Small intestine (tissue), 7 donors: Measurements from ENCODE around the gene RAVER2. TPM values are rescaled to one million over a fixed set of nuclear protein-coding genes. Genes with fewer than 3 reads are reported as not detected.
"Not testable (repeated sequence)": the region's sequence is repeated elsewhere in the genome, so short reads cannot be mapped to it uniquely, and the experiment has no call there.

Experiments
- DNase-seq, 2 donors: peaks; one replicate each; pipeline versions ENCODE4 v3.0.0 to v3.0.0-alpha.2; 2013
- FAIRE-seq: peaks from 2 replicates; lab custom pipeline; 2012; peaks lifted over from hg19 to GRCh38; lab: Jason Lieb, UNC
- H3K27ac ChIP-seq, 3 donors: one replicate each; pipeline ENCODE4 v1.5.1; 2013; ENCODE audit warnings: low read length in 2 of 3, mild to moderate bottlenecking in 2 of 3, control low read depth in 1 of 3, inconsistent platforms in 1 of 3, low read depth in 1 of 3, moderate library complexity in 1 of 3
- H3K27me3 ChIP-seq, 3 donors: one replicate each; pipeline ENCODE4 v1.6.1; 2013; ENCODE audit warnings: low read length in 3 of 3, inconsistent platforms in 1 of 3; ENCODE audit not compliant: control insufficient read depth in 3 of 3, insufficient read depth in 3 of 3
- H3K36me3 ChIP-seq, 3 donors: one replicate each; pipeline ENCODE4 v1.6.1; 2013; ENCODE audit warnings: low read length in 3 of 3, inconsistent platforms in 1 of 3, low read depth in 1 of 3, mild to moderate bottlenecking in 1 of 3, moderate library complexity in 1 of 3; ENCODE audit not compliant: control insufficient read depth in 3 of 3, insufficient read depth in 2 of 3
- H3K4me1 ChIP-seq, 3 donors: one replicate each; pipeline ENCODE4 v1.6.1; 2013; ENCODE audit warnings: low read length in 2 of 3, inconsistent platforms in 1 of 3, low read depth in 1 of 3, mild to moderate bottlenecking in 1 of 3, moderate library complexity in 1 of 3; ENCODE audit not compliant: control insufficient read depth in 3 of 3, insufficient read depth in 2 of 3
- H3K4me3 ChIP-seq, 3 donors: one replicate each; pipeline ENCODE4 v1.5.1; 2013; ENCODE audit warnings: low read length in 3 of 3, control low read depth in 1 of 3, inconsistent platforms in 1 of 3, low read depth in 1 of 3, mild to moderate bottlenecking in 1 of 3, moderate library complexity in 1 of 3
- H3K9me3 ChIP-seq, 2 donors: one replicate each; pipeline ENCODE4 v1.6.1; 2013; ENCODE audit warnings: low read depth in 1 of 2, low read length in 1 of 2; ENCODE audit not compliant: control insufficient read depth in 2 of 2, insufficient read depth in 1 of 2
- WGBS, 3 donors: extraction: QIAGEN DNeasy Blood & Tissue Kit; methylation state at CpG; one replicate each; pipeline ENCODE4 v1.1.7; 2013; 5-methylcytosine and 5-hydroxymethylcytosine counted together
- polyA plus RNA-seq, 4 donors: library from polyadenylated mRNA; stranded (reverse) in 3 of 4; unstranded in 1 of 4; fragments of 200-250 nt in 3 of 4; fragments of 120-200 nt in 1 of 4; gene quantifications; one replicate each; pipeline versions ENCODE4 v1.2.1 to v1.2.3, GENCODE V29; 2013
- donor health status: healthy with polysubstance abuse.
- donor health status: control.
- donor health status: control.
- donor health status: Bipolar disorder and iron deficiency.
- donor health status: healthy.

Gene RAVER2
- polyA plus RNA-seq, 4 donors: 15.3 to 45.4 (median 30.8) TPM

DNA sequence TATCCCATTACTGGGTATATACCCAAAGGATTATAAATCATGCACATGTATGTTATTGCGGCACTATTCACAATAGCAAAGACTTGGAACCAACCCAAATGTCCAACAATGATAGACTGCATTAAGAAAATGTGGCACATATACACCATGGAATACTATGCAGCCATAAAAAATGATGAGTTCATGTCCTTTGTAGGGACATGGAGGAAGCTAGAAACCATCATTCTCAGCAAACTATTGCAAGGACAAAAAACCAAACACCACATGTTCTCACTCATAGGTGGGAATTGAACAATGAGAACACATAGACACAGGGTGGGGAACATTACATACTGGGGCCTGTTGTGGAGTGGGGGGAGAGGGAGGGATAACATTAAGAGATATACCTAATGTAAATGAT is 4.2 kb upstream of the RAVER2 start:
- H3K36me3 ChIP-seq, FAIRE-seq, H3K27ac ChIP-seq, DNase-seq, H3K4me3 ChIP-seq, H3K9me3 ChIP-seq, H3K4me1 ChIP-seq, H3K27me3 ChIP-seq: not testable (repeated sequence)
- 93 to 97% (median 96%) methylated on average over 1 of the region's 1 CpG for WGBS, 3 donors

DNA sequence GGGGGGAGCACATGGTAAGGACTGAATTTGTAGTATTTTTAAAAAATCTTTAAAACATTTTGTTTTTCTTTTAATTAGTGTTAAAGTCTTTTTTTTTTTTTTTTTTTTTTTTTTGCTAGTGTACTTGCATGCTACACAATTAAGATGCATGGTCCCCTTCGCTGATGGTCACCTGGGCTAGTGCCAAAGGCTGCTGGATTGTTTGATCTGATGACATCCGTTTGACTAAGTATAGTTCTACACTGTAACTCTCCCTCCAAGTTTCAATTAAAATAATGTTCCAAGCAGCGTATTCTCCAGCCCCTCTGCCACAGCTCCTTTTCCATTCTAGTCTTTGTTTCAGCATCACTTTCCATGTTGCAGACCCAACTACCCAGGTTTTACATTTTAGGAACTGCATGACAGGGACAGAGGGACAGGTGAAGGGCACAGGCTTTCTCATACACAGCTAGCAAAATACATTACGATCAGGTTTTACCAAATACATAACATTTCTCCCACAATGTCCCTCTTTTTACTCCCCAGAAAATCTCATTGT is 852 bp upstream of the RAVER2 start:
- H3K36me3 ChIP-seq: peaks cover 0 to 6% (median 0%) of the 10 kb centered on the region in 3 donors
- 3 to 14% (median 9%) methylated on average over 4 of the region's 4 CpGs for WGBS, 3 donors
- H3K4me3 ChIP-seq: peak overlapping the region; percentile 76 to 96 (median 88)
- H3K27ac ChIP-seq: peak overlapping the region in 1 of 3 donors; percentile 87
- no peaks in the 10 kb centered on the region for H3K27me3 ChIP-seq
- FAIRE-seq (no peak), DNase-seq (peak in 1 of 2 donors; percentile 23)
- peaks cover 0 to 4% (median 0%) of the 10 kb centered on the region in 3 donors for H3K4me1 ChIP-seq
- no peaks in the 10 kb centered on the region for H3K9me3 ChIP-seq

DNA sequence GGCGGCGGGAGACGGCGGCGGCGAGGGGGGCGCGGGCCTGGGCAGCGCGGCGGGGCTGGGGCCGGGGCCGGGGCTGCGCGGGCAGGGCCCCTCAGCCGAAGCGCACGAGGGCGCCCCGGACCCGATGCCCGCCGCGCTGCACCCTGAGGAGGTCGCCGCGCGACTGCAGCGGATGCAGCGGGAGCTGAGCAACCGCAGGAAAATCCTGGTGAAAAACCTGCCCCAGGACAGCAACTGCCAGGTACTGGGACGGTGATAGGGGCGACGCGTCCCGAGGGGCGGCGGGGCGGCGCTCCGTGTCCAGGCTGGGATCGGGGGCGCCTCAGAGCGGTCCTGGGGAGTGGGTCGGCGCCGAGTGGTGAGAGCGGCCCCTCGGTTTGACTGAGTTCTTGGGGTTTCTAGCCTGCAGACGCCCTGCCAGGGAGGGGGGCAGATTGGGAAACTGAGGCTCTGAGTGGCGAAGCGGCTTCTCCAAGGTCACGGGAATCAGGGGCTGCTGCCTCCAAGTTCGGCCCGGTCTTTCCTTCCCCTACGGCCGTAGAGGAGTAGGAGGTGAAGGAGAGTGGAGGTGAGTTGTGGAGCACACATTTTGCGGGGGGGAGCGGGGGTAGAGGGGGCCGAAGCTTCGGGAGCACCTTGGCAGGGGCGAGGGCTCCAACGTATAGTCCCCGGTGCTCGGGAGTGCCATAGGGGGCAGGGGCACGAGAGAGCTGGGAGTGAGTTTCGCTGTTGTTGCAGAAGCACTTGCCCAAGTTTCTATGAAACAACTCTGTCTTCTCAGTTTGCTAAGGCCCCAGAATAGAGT is 508 bp downstream of the RAVER2 start:
- H3K4me3 ChIP-seq: peak overlapping the region; percentile 76 to 96 (median 88)

DNA sequence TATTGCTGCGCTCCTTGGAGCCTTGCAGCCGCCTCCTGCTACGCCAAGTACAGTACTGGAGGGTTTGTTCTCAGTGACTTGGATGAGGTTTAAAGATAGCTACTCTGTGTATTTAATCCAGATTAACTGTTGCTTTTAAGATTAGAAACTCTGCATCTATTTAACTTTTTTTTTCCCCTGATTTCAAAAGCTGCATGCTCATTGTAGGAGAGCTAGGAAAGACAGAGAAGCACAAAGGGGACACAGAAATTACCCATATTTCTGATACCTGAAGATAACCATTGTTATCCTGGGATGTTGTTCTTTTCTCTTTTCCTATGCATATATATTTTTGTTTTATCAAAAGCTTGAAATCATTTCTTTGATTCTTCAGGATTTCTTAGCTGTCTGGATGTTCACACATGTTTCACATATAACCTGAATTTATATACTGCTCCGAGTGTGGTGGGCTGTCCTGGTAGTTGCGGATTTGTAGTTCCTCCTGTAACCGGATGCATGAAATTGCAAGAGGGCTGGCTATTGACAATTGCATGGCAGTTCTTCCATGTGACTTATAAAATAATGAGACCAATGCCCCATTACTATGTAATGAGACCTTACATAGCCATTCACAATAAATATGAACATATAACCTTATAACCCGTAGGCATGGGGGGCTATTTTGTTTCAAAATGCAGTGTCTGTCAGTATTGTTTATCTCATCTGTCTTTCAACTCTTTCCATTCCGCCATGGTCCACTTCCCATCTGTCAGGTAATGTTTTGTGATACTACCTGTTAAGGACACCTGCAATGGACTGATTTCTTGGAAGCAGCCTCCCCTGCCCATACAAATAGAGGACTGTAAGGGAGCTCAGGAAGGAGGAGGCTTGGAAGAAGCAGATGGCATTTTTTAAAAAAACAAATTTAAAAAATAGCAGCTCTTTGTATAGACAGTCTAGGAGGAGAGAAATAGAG is 1.4 kb downstream of the RAVER2 start:
- no peak for FAIRE-seq
- 14 to 40% (median 33%) methylated on average over 8 of the region's 8 CpGs for WGBS, 3 donors

More for the DNA sequence above, 508 bp downstream of the RAVER2 start:
- whole genome bisulfite sequencing, 3 donors: 1 to 2% (median 1%) methylated on average over 59 to 67 of the region's 67 CpGs
- Histone ChIP-seq H3K4me1 (peaks cover 0 to 4% (median 0%) of the 10 kb centered on the region in 3 donors), H3K27ac (peak overlapping the region; percentile 74 to 91 (median 87)), H3K36me3 (peaks cover 0 to 7% (median 0%) of the 10 kb centered on the region in 3 donors), H3K9me3 (no peaks in the 10 kb centered on the region), H3K27me3 (no peaks in the 10 kb centered on the region)
- peak; percentile 60 to 66 for DNase-seq
- FAIRE-seq: no peak

DNA sequence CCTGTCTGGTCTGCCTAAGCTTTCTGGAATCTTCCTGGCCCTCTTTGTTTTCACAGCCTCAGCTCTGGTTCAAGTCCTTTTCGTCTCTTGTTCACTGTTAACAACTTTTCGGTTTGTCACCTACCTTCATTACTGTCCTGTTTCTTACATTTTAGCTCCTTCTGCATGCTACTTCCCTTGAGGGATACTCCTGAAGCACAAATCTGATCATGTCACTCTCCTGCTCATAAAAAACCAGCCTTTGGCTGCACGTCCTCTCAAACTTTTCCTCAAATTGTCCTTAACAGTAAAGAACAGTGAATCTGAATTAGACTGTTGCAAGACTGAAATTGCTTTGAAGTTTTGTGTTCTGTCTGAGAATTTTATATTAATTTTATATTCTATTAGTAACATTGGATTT is 3.3 kb downstream of the RAVER2 start:
- no peak overlapping the region for H3K4me3 ChIP-seq
- H3K9me3 ChIP-seq: no peaks in the 10 kb centered on the region
- H3K27me3 ChIP-seq: no peaks in the 10 kb centered on the region
- DNase-seq: peak in 1 of 2 donors; percentile 25
- no peak for FAIRE-seq
- WGBS, 3 donors: 16 to 51% (median 45%) methylated on average over 3 of the region's 3 CpGs
- peaks cover 0 to 17% (median 0%) of the 10 kb centered on the region in 3 donors for H3K4me1 ChIP-seq
- peaks cover 0 to 10% (median 0%) of the 10 kb centered on the region in 3 donors for H3K36me3 ChIP-seq
- peak overlapping the region in 2 of 3 donors; percentile 41 to 67 for H3K27ac ChIP-seq

More for the DNA sequence above, 1.4 kb downstream of the RAVER2 start:
- H3K27ac ChIP-seq: peak overlapping the region; percentile 74 to 91 (median 87)
- no peaks in the 10 kb centered on the region for H3K27me3 ChIP-seq
- H3K36me3 ChIP-seq: peaks cover 0 to 7% (median 0%) of the 10 kb centered on the region in 3 donors
- H3K9me3 ChIP-seq: no peaks in the 10 kb centered on the region
- H3K4me3 ChIP-seq: peak overlapping the region; percentile 76 to 96 (median 88)
- DNase-seq: peak; percentile 36 to 38
- H3K4me1 ChIP-seq: peaks cover 0 to 7% (median 0%) of the 10 kb centered on the region in 3 donors

DNA sequence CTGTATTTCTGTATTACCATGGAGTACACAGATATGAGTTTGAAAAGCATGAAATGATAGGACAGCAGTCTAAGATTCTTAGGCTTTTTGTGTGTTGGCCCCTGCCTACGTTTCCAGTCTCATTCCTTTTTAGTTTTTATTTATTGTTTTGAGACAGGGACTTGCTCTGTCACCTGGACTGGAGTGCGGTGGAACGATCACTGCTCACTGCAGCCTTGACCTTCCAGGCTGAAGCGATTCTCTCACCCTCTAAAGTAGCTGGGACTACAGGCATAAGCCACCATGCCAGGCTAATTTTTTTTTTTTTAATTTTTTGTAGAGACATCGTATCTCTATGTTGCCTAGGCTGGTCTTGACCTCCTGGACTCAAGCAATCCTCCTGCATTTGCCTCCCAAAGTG is 3.8 kb downstream of the RAVER2 start:
- Histone ChIP-seq H3K27ac (no peak overlapping the region), H3K36me3 (peaks cover 0 to 10% (median 0%) of the 10 kb centered on the region in 3 donors), H3K4me3 (peak overlapping the region in 1 of 3 donors; percentile 21), H3K9me3 (no peaks in the 10 kb centered on the region), H3K27me3 (no peaks in the 10 kb centered on the region), H3K4me1 (peaks cover 0 to 19% (median 0%) of the 10 kb centered on the region in 3 donors)
- 11 to 62% (median 36%) methylated on average over 5 of the region's 5 CpGs for WGBS, 3 donors
- DNase-seq: peak in 1 of 2 donors; percentile 28
- FAIRE-seq: no peak

DNA sequence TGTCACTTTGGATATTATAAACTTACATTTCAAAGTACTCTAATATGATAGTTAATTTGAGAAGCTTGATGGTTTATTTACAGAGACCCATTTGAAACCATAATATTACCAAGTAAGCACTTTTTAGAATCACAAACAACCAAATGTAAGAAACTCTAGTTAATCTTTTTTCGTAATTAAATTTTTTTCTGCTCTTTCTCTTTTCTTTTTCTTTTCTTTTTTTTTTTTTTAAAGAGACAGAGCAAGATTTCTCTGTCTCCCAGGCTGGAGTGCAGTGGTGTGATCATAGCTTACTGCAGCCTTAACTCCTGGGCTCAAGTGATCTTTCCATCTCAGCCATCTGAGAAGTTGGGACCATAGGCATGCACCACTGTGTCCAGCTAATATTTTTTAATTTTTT is 5.2 kb downstream of the RAVER2 start:
- no peak for FAIRE-seq
- no peaks in the 10 kb centered on the region for H3K9me3 ChIP-seq
- H3K27ac ChIP-seq: no peak overlapping the region
- 6 to 38% (median 10%) methylated on average over 1 of the region's 1 CpG for WGBS, 3 donors
- no peaks in the 10 kb centered on the region for H3K27me3 ChIP-seq
- DNase-seq: peak in 1 of 2 donors; percentile 9
- H3K4me1 ChIP-seq: peaks cover 3 to 32% (median 4%) of the 10 kb centered on the region in 3 donors
- H3K4me3 ChIP-seq: no peak overlapping the region
- H3K36me3 ChIP-seq: peaks cover 0 to 10% (median 0%) of the 10 kb centered on the region in 3 donors

DNA sequence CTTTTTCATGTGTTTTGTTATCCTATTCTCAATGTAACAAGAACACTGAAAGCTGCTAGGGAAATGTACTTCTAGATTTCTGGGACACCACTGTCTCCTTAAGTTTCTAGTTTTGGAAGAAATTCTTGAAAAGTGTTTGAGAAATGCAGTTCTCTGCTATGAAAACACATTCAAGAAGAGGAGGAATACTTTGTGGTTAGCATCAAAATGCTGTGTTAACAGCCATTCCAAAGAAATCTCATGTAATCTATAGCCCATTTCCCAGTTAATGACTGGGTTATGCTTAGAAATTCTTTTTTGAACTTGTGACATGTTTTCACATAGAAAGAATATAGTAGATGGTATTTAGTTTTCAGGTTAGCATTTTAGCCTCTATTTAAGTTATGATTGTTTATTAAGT is 6.0 kb downstream of the RAVER2 start:
- H3K4me1 ChIP-seq: peaks cover 3 to 35% (median 6%) of the 10 kb centered on the region in 3 donors
- no peak for DNase-seq
- H3K27ac ChIP-seq: no peak overlapping the region
- no peak for FAIRE-seq
- no peaks in the 10 kb centered on the region for H3K9me3 ChIP-seq
- H3K27me3 ChIP-seq: no peaks in the 10 kb centered on the region
- peaks cover 0 to 10% (median 0%) of the 10 kb centered on the region in 3 donors for H3K36me3 ChIP-seq
- no peak overlapping the region for H3K4me3 ChIP-seq
